Sigmoid colon (tissue), 7 donors: ENCODE data around the gene CA7. TPM values are rescaled to one million over a fixed set of nuclear protein-coding genes. Genes with fewer than 3 reads are reported as not detected.

Source experiments
- DNase-seq: peaks from one replicate; pipeline ENCODE4 v3.0.0-alpha.2; 2019
- H3K27ac ChIP-seq, 4 donors: fragments of 200-600 bp; sonication (generic); one replicate each; pipeline ENCODE4 v1.5.1; 2016 to 2019; ENCODE audit warnings: mild to moderate bottlenecking in 1 of 4
- H3K27me3 ChIP-seq, 3 donors: fragments of 200-600 bp; sonication (generic); one replicate each; pipeline ENCODE4 v1.5.1; 2019; ENCODE audit warnings: mild to moderate bottlenecking in 1 of 3
- H3K36me3 ChIP-seq, 4 donors: fragments of 200-600 bp; sonication (generic); one replicate each; pipeline ENCODE4 v1.5.1; 2016 to 2019
- H3K4me1 ChIP-seq, 4 donors: fragments of 200-600 bp; sonication (generic); one replicate each; pipeline ENCODE4 v1.5.1; 2017 to 2019
- H3K4me3 ChIP-seq, 4 donors: fragments of 200-600 bp; sonication (generic); one replicate each; pipeline ENCODE4 v1.5.1; 2017 to 2019; ENCODE audit warnings: mild to moderate bottlenecking in 2 of 4, moderate library complexity in 1 of 4
- H3K9me3 ChIP-seq, 4 donors: fragments of 200-600 bp in 3 of 4; sonication (generic) in 3 of 4; one replicate each; pipeline versions ENCODE4 v1.5.1 to v1.6.1; 2013 to 2019
- CTCF ChIP-seq, 4 experiments: fragments of 450-650 bp in 3 of 4; fragments of 200-600 bp in 1 of 4; IDR thresholded peaks; one replicate each; pipeline ENCODE4 v1.5.1; 2016 to 2019; ENCODE audit warnings: antibody characterized with exemption in 4 of 4, mild to moderate bottlenecking in 3 of 4, moderate library complexity in 2 of 4
- EP300 ChIP-seq, 4 donors: sonication (generic); formaldehyde crosslinking; IDR thresholded peaks; one replicate each; pipeline ENCODE4 v1.6.1; 2017; ENCODE audit warnings: antibody characterized with exemption in 4 of 4
- POLR2A ChIP-seq, 2 donors: fragments of 450-650 bp; IDR thresholded peaks; one replicate each; pipeline ENCODE4 v1.6.1; 2016; ENCODE audit warnings: antibody characterized with exemption in 2 of 2, mild to moderate bottlenecking in 2 of 2, moderate library complexity in 2 of 2
- POLR2AphosphoS5 ChIP-seq, 4 donors: sonication (generic); formaldehyde crosslinking; IDR thresholded peaks; one replicate each; pipeline ENCODE4 v1.6.1; 2017; ENCODE audit warnings: antibody characterized with exemption in 4 of 4
- WGBS, 2 donors: extraction: QIAGEN DNeasy Blood & Tissue Kit; methylation state at CpG; one replicate each; pipeline ENCODE4 v1.1.7; 2013; 5-methylcytosine and 5-hydroxymethylcytosine counted together
- intact Hi-C: fragments of 100-400 bp; cut with DNase I; formaldehyde crosslinking; loops from one replicate; pipeline ENCODE4 v1.15.1; 2023
- polyA plus RNA-seq, 3 donors: library from polyadenylated mRNA; stranded (reverse); fragments of 200-250 nt; gene quantifications; one replicate each; pipeline ENCODE4 v1.2.3, GENCODE V29; 2013
- total RNA-seq, 4 donors: library from RNA; depleted of rRNA; stranded (reverse); fragments of >200 nt; gene quantifications; one replicate each; pipeline ENCODE4 v1.1.0, GENCODE V29; 2016
- donor health status: healthy with polysubstance abuse.
- donor health status: Bipolar disorder and iron deficiency.
- donor health status: healthy.

The CA7 gene
- total and polyA plus RNA-seq, 7 donors, result 1.9 to 188 (median 133) TPM; not detected in 3

- no peak for DNase-seq
- Histone ChIP-seq H3K4me3 (no peak overlapping the region), H3K4me1 (peaks cover 0 to 16% (median 15%) of the 10 kb centered on the region in 4 donors), H3K9me3 (peaks cover 0 to 2% (median 0%) of the 10 kb centered on the region in 4 donors), H3K27me3 (peaks cover 20 to 26% (median 23%) of the 10 kb centered on the region in 3 donors), H3K27ac (no peak overlapping the region), H3K36me3 (no peaks in the 10 kb centered on the region)
- 52 to 53% methylated on average over 3 of the region's 3 CpGs for WGBS, 2 donors
- intact Hi-C loops, result no loop called here
- no peak for TF ChIP-seq POLR2A (IDR thresholded peaks at IDR 0.05)
- no peak for TF ChIP-seq CTCF (IDR thresholded peaks at IDR 0.05)
- TF ChIP-seq POLR2AphosphoS5 (IDR thresholded peaks at IDR 0.05), result no peak
- TF ChIP-seq EP300 (IDR thresholded peaks at IDR 0.05), result no peak
Measured at GRCh38 chr16:66840883-66841282, 3.3 kb upstream of the CA7 start.

- Histone ChIP-seq H3K27me3 (peaks cover 20 to 31% (median 23%) of the 10 kb centered on the region in 3 donors), H3K27ac (no peak overlapping the region), H3K36me3 (no peaks in the 10 kb centered on the region), H3K9me3 (peaks cover 0 to 2% (median 0%) of the 10 kb centered on the region in 4 donors), H3K4me3 (no peak overlapping the region), H3K4me1 (peaks cover 0 to 16% (median 15%) of the 10 kb centered on the region in 4 donors)
- intact Hi-C loops, result no loop called here
- TF ChIP-seq EP300 (IDR thresholded peaks at IDR 0.05) (no peak), POLR2AphosphoS5 (IDR thresholded peaks at IDR 0.05) (no peak), CTCF (IDR thresholded peaks at IDR 0.05) (no peak), POLR2A (IDR thresholded peaks at IDR 0.05) (no peak)
- DNase-seq, result no peak
- WGBS, 2 donors, result 49 to 79% methylated on average over 4 of the region's 4 CpGs
Measured at GRCh38 chr16:66841366-66841765, 2.8 kb upstream of the CA7 start.

GRCh38 chr16:66842765-66843164 is 1.4 kb upstream of the CA7 start:
- peaks cover 20 to 38% (median 23%) of the 10 kb centered on the region in 3 donors for H3K27me3 ChIP-seq
- peaks cover 0 to 2% (median 0%) of the 10 kb centered on the region in 4 donors for H3K9me3 ChIP-seq
- intact Hi-C loops, result no loop called here
- 61 to 81% methylated on average over 7 of the region's 7 CpGs for WGBS, 2 donors
- no peak overlapping the region for H3K4me3 ChIP-seq
- no peak overlapping the region for H3K27ac ChIP-seq
- H3K4me1 ChIP-seq, result peaks cover 0 to 16% (median 15%) of the 10 kb centered on the region in 4 donors
- DNase-seq, result no peak
- TF ChIP-seq EP300 (IDR thresholded peaks at IDR 0.05), result no peak
- no peak for TF ChIP-seq POLR2AphosphoS5 (IDR thresholded peaks at IDR 0.05)
- TF ChIP-seq CTCF (IDR thresholded peaks at IDR 0.05), result no peak
- TF ChIP-seq POLR2A (IDR thresholded peaks at IDR 0.05), result no peak
- H3K36me3 ChIP-seq, result no peaks in the 10 kb centered on the region

GRCh38 chr16:66843191-66843590 is 1.0 kb upstream of the CA7 start:
- TF ChIP-seq POLR2AphosphoS5 (IDR thresholded peaks at IDR 0.05), result no peak
- TF ChIP-seq POLR2A (IDR thresholded peaks at IDR 0.05), result no peak
- no peak for TF ChIP-seq CTCF (IDR thresholded peaks at IDR 0.05)
- no peak for TF ChIP-seq EP300 (IDR thresholded peaks at IDR 0.05)
- DNase-seq, result no peak
- intact Hi-C loops, result no loop called here
- peaks cover 20 to 38% (median 23%) of the 10 kb centered on the region in 3 donors for H3K27me3 ChIP-seq
- peaks cover 0 to 2% (median 0%) of the 10 kb centered on the region in 4 donors for H3K9me3 ChIP-seq
- no peak overlapping the region for H3K27ac ChIP-seq
- H3K4me1 ChIP-seq, result peaks cover 0 to 16% (median 15%) of the 10 kb centered on the region in 4 donors
- WGBS, 2 donors, result 96 to 97% methylated on average over 2 of the region's 2 CpGs
- no peaks in the 10 kb centered on the region for H3K36me3 ChIP-seq
- H3K4me3 ChIP-seq, result no peak overlapping the region

- H3K27me3 ChIP-seq, result peaks cover 20 to 38% (median 23%) of the 10 kb centered on the region in 3 donors
- no peaks in the 10 kb centered on the region for H3K9me3 ChIP-seq
- no peak overlapping the region for H3K27ac ChIP-seq
- no peak for DNase-seq
- H3K4me3 ChIP-seq, result peak overlapping the region in 3 of 4 donors; percentile 33 to 54 (median 43)
- H3K36me3 ChIP-seq, result no peaks in the 10 kb centered on the region
- whole genome bisulfite sequencing, 2 donors, result 8 to 18% methylated on average over 14 of the region's 14 CpGs
- intact Hi-C loops, result no loop called here
- TF ChIP-seq EP300 (IDR thresholded peaks at IDR 0.05) (no peak), CTCF (IDR thresholded peaks at IDR 0.05) (no peak), POLR2A (IDR thresholded peaks at IDR 0.05) (no peak), POLR2AphosphoS5 (IDR thresholded peaks at IDR 0.05) (no peak)
- H3K4me1 ChIP-seq, result peaks cover 0 to 16% (median 15%) of the 10 kb centered on the region in 4 donors
Measured at GRCh38 chr16:66844009-66844341, 239 bp upstream of the CA7 start.
